ENCODE measurements around the gene AATF. TPM values are rescaled to one million over a fixed set of nuclear protein-coding genes. Genes with fewer than 3 reads are reported as not detected.

The AATF gene
- total RNA-seq, 1 donor from 2014 or later = 54.0 TPM

GRCh38 chr17:36942019-36942599 lies 6.6 kb upstream of the AATF start:
- Histone ChIP-seq H3K27me3 (ENCODE audit: control insufficient read depth, insufficient read depth, low read length) (peaks cover 81% of the 10 kb centered on the region), H3K36me3 (ENCODE audit: control insufficient read depth, insufficient read depth, low read length) (no peaks in the 10 kb centered on the region), H3K4me3 (ENCODE audit: low read depth, low read length) (no peak overlapping the region)
- TF ChIP-seq CTCF (IDR thresholded peaks at IDR 0.05; ENCODE audit: insufficient read depth, low read length, severe bottlenecking) = no peak
- FAIRE-seq (no peak), DNase-seq (ENCODE audit: low read depth) (no peak)

GRCh38 chr17:36942631-36943125 lies 6.1 kb upstream of the AATF start:
- no peak for TF ChIP-seq CTCF (IDR thresholded peaks at IDR 0.05; ENCODE audit: insufficient read depth, low read length, severe bottlenecking)
- FAIRE-seq (no peak), DNase-seq (ENCODE audit: low read depth) (no peak)
- H3K4me3 ChIP-seq (ENCODE audit: low read depth, low read length) = no peak overlapping the region
- H3K36me3 ChIP-seq (ENCODE audit: control insufficient read depth, insufficient read depth, low read length) = no peaks in the 10 kb centered on the region
- H3K27me3 ChIP-seq (ENCODE audit: control insufficient read depth, insufficient read depth, low read length) = peaks cover 82% of the 10 kb centered on the region

- DNase-seq (ENCODE audit: low read depth) = no peak
- no peak for TF ChIP-seq CTCF (IDR thresholded peaks at IDR 0.05; ENCODE audit: insufficient read depth, low read length, severe bottlenecking)
- no peak for FAIRE-seq
- H3K4me3 ChIP-seq (ENCODE audit: low read depth, low read length) = no peak overlapping the region
- H3K27me3 ChIP-seq (ENCODE audit: control insufficient read depth, insufficient read depth, low read length) = peaks cover 73% of the 10 kb centered on the region
- no peaks in the 10 kb centered on the region for H3K36me3 ChIP-seq (ENCODE audit: control insufficient read depth, insufficient read depth, low read length)
Observed at GRCh38 chr17:36943250-36944191, 5.2 kb upstream of the AATF start.

- DNase-seq (ENCODE audit: low read depth) = no peak
- FAIRE-seq = no peak
- Histone ChIP-seq H3K4me3 (ENCODE audit: low read depth, low read length) (no peak overlapping the region), H3K36me3 (ENCODE audit: control insufficient read depth, insufficient read depth, low read length) (no peaks in the 10 kb centered on the region), H3K27me3 (ENCODE audit: control insufficient read depth, insufficient read depth, low read length) (peaks cover 63% of the 10 kb centered on the region)
- no peak for TF ChIP-seq CTCF (IDR thresholded peaks at IDR 0.05; ENCODE audit: insufficient read depth, low read length, severe bottlenecking)
Observed at GRCh38 chr17:36944553-36944952, 4.2 kb upstream of the AATF start.

- no peak for TF ChIP-seq CTCF (IDR thresholded peaks at IDR 0.05; ENCODE audit: insufficient read depth, low read length, severe bottlenecking)
- Histone ChIP-seq H3K36me3 (ENCODE audit: control insufficient read depth, insufficient read depth, low read length) (no peaks in the 10 kb centered on the region), H3K27me3 (ENCODE audit: control insufficient read depth, insufficient read depth, low read length) (peaks cover 59% of the 10 kb centered on the region), H3K4me3 (ENCODE audit: low read depth, low read length) (no peak overlapping the region)
- DNase-seq (ENCODE audit: low read depth) (no peak), FAIRE-seq (no peak)
Observed at GRCh38 chr17:36945140-36945539, 3.6 kb upstream of the AATF start.

Data from bronchial epithelial cell (primary cell).